HG03103 (cell line): ENCODE measurements around the gene F8.

Experiments
- ATAC-seq: cut with Tn5 transposase; IDR thresholded peaks from one replicate; pipeline ENCODE4 v1.9.1; 2021; ENCODE audit warnings: low read depth; ENCODE audit not compliant: unreplicated experiment

The F8 gene

GRCh38 chrX:155022585-155022984 is at the start of gene F8:
F8 (minus strand) TSS chrX:155022723; CDS start chrX:155022552, 171 bp downstream.
- ATAC-seq, result no peak

- no peak for ATAC-seq
Observed at GRCh38 chrX:155071694-155072280, 49.3 kb upstream of the F8 start.

- peak; percentile 88 for ATAC-seq
Observed at GRCh38 chrX:155070975-155071693, 48.6 kb upstream of the F8 start, which contains the start of the genes BRCC3, CMC4 and MTCP1. BRCC3 (plus strand) TSS chrX:155071508; CDS start chrX:155071528, 20 bp downstream. CMC4 (minus strand) TSS chrX:155071136; CDS start chrX:155064023, 7,113 bp downstream. MTCP1 (minus strand) TSS chrX:155071136; CDS start chrX:155066010, 5,126 bp downstream.

- ATAC-seq, result peak; percentile 4
Observed at GRCh38 chrX:155070663-155070974, 48.1 kb upstream of the F8 start.

- ATAC-seq, result no peak
Observed at GRCh38 chrX:155070038-155070437, 47.5 kb upstream of the F8 start.

GRCh38 chrX:155069414-155069813 is 46.9 kb upstream of the F8 start:
- no peak for ATAC-seq

GRCh38 chrX:155068165-155068564 is 45.6 kb upstream of the F8 start:
- no peak for ATAC-seq

- no peak for ATAC-seq
Observed at GRCh38 chrX:155065035-155065734, 42.7 kb upstream of the F8 start.

- no peak for ATAC-seq
Observed at GRCh38 chrX:155061760-155062159, 39.2 kb upstream of the F8 start.

GRCh38 chrX:155056877-155057792 is 34.6 kb upstream of the F8 start:
- ATAC-seq, result no peak

- no peak for ATAC-seq
Observed at GRCh38 chrX:155056471-155056870, 33.9 kb upstream of the F8 start.

GRCh38 chrX:155055494-155055893 is 33.0 kb upstream of the F8 start:
- no peak for ATAC-seq

GRCh38 chrX:155054255-155054654 is 31.7 kb upstream of the F8 start:
- ATAC-seq, result no peak

GRCh38 chrX:155053656-155054055 is 31.1 kb upstream of the F8 start:
- no peak for ATAC-seq

GRCh38 chrX:155052738-155053498 is 30.4 kb upstream of the F8 start:
- ATAC-seq, result no peak

- no peak for ATAC-seq
Observed at GRCh38 chrX:155048977-155049619, 26.6 kb upstream of the F8 start.

- ATAC-seq, result no peak
Observed at GRCh38 chrX:155046811-155047528, 24.4 kb upstream of the F8 start.

- no peak for ATAC-seq
Observed at GRCh38 chrX:155046129-155046810, 23.7 kb upstream of the F8 start.
